K562 (cell line): ENCODE measurements around the gene OMA1. TPM values are rescaled to one million over a fixed set of nuclear protein-coding genes. Genes with fewer than 3 reads are reported as not detected.

Experiments used
- ATAC-seq: fragments of 200-7000 bp; cut with Tn5 transposase; 3 replicates; pipeline ENCODE4 v1.9.1; 2020; ENCODE audit warnings: moderate library complexity
- BruUV-seq: library from RNA; stranded (reverse); fragments of 400-500 nt; replicated peaks from 2 replicates; lab custom pipeline; 2021; lab: Mats Ljungman, UMichigan
- CTCF ChIA-PET: fragments of 300-600 bp; formaldehyde crosslinking; extraction: SDS; loops from one replicate; lab custom pipeline; 2021; ENCODE audit warnings: low intra/inter-chr PET ratio; lab: Yijun Ruan, JAX
- POLR2A ChIA-PET: fragments of 300-600, 350-650 bp; sonication (Branson Sonifier 250); formaldehyde crosslinking; extraction: SDS; loops from one replicate; lab custom pipeline; 2021; ENCODE audit warnings: antibody characterized with exemption, inconsistent platforms; lab: Yijun Ruan, JAX
- DNase-seq, 4 experiments: peaks; one replicate each; pipeline versions ENCODE4 v3.0.0 to v3.0.0-alpha.2; 2011 to 2018; ENCODE audit warnings: low spot score in 3 of 4, mixed read lengths in 3 of 4; ENCODE audit errors: extremely low read depth in 1 of 4
- FAIRE-seq: peaks from 2 replicates; lab custom pipeline; 2011; peaks lifted over from hg19 to GRCh38; lab: Jason Lieb, UNC
- H2AFZ ChIP-seq: 2 replicates; pipeline ENCODE4 v1.6.0; 2011; ENCODE audit warnings: low read depth, low read length, control low read depth, inconsistent platforms
- H3K27ac ChIP-seq: fragments of 200-600 bp; 3 replicates; pipeline ENCODE4 v1.8.0; 2011; ENCODE audit warnings: low read depth, mild to moderate bottlenecking, control low read depth, inconsistent platforms, low read length, moderate library complexity, mixed read lengths; ENCODE audit errors: extremely low read depth
- H3K27me3 ChIP-seq, 2 experiments: fragments of 300-600 bp in 1 of 2; 2 replicates in 1 of 2; 3 replicates in 1 of 2; pipeline versions ENCODE4 v1.6.0 to v1.8.0; 2011; ENCODE audit warnings: inconsistent platforms in 2 of 2, low read length in 2 of 2, mild to moderate bottlenecking in 1 of 2, mixed read lengths in 1 of 2, moderate library complexity in 1 of 2; ENCODE audit not compliant: control insufficient read depth in 2 of 2, insufficient read depth in 2 of 2
- H3K36me3 ChIP-seq: fragments of 300-600 bp; 3 replicates; pipeline ENCODE4 v1.8.0; 2011; ENCODE audit warnings: mild to moderate bottlenecking, low read length, inconsistent platforms; ENCODE audit not compliant: control insufficient read depth, insufficient read depth
- H3K4me1 ChIP-seq, 2 experiments: fragments of 200-600 bp in 1 of 2; replicated peaks in 1 of 2; 2 replicates in 1 of 2; 3 replicates in 1 of 2; pipeline versions ENCODE4 v1.5.1 to v1.8.0; 2011; ENCODE audit warnings: inconsistent platforms in 2 of 2, low read length in 2 of 2, mild to moderate bottlenecking in 1 of 2, mixed read lengths in 1 of 2, moderate library complexity in 1 of 2; ENCODE audit not compliant: control insufficient read depth in 2 of 2, insufficient read depth in 2 of 2
- H3K4me2 ChIP-seq: 2 replicates; pipeline ENCODE4 v1.6.1; 2011; ENCODE audit warnings: low read length, control low read depth, inconsistent platforms, mixed read lengths; ENCODE audit not compliant: insufficient read depth
- H3K4me3 ChIP-seq: fragments of 200-600 bp; sonication (generic), shearing (Covaris generic); 2 replicates; pipeline ENCODE4 v1.5.1; 2016; ENCODE audit warnings: control low read depth, inconsistent platforms
- H3K79me2 ChIP-seq: fragments of 200-600 bp; 3 replicates; pipeline ENCODE4 v1.8.0; 2011; ENCODE audit warnings: low read length, inconsistent platforms; ENCODE audit not compliant: control insufficient read depth, insufficient read depth
- H3K9ac ChIP-seq, 2 experiments: 2 replicates each; pipeline versions ENCODE4 v1.6.0 to v1.6.1; 2011; ENCODE audit warnings: low read depth in 2 of 2, low read length in 2 of 2, control low read depth in 1 of 2, inconsistent platforms in 1 of 2, mild to moderate bottlenecking in 1 of 2, mixed read lengths in 1 of 2; ENCODE audit not compliant: insufficient read depth in 1 of 2
- H3K9me1 ChIP-seq: one replicate; pipeline ENCODE4 v1.6.0; 2011; ENCODE audit warnings: inconsistent platforms, mild to moderate bottlenecking, low read length, moderate library complexity; ENCODE audit not compliant: control insufficient read depth, insufficient read depth
- H3K9me3 ChIP-seq: replicated peaks from 2 replicates; pipeline ENCODE4 v1.5.1; 2011; ENCODE audit warnings: low read depth, low read length, inconsistent platforms; ENCODE audit not compliant: control insufficient read depth, insufficient read depth
- H4K20me1 ChIP-seq: replicated peaks from 2 replicates; pipeline ENCODE4 v1.6.1; 2011; ENCODE audit warnings: low read length, inconsistent platforms, mixed read lengths; ENCODE audit not compliant: control insufficient read depth, insufficient read depth
- BRD4 ChIP-seq: fragments of 200-600 bp; sonication (generic); IDR thresholded peaks from 2 replicates; pipeline ENCODE4 v1.6.1; 2017; ENCODE audit warnings: inconsistent platforms
- ELF1 ChIP-seq: fragments of 200-800 bp; sonication (Bioruptor generic); IDR thresholded peaks from 2 replicates; pipeline ENCODE4 v1.6.1; 2016; ENCODE audit warnings: missing genetic modification characterization, missing compliant biosample characterization
- ETV6 ChIP-seq, 3 experiments: fragments of 150-350 bp in 1 of 3; sonication (generic) in 1 of 3; formaldehyde crosslinking in 1 of 3; IDR thresholded peaks; 2 replicates each; pipeline versions ENCODE4 v1.6.1 to v1.8.0; 2014 to 2022; ENCODE audit warnings: borderline replicate concordance in 2 of 3, low read depth in 2 of 3, antibody characterized with exemption in 1 of 3, low read length in 1 of 3, mild to moderate bottlenecking in 1 of 3, missing genetic modification reagents in 1 of 3
- FOXK2 ChIP-seq, 2 experiments: fragments of 450-650 bp; IDR thresholded peaks in 1 of 2; conservative IDR thresholded peaks in 1 of 2; 2 replicates each; pipeline ENCODE4 v1.6.1; 2016; ENCODE audit warnings: low read depth in 2 of 2, mild to moderate bottlenecking in 1 of 2
- HMG20B ChIP-seq: fragments of 250-450 bp; sonication (Bioruptor Pico); IDR thresholded peaks from 2 replicates; pipeline ENCODE4 v1.5.0; 2021; ENCODE audit warnings: mild to moderate bottlenecking
- MED1 ChIP-seq: sonication (generic); formaldehyde crosslinking; IDR thresholded peaks from 2 replicates; pipeline ENCODE4 v1.8.1; 2023; ENCODE audit warnings: missing genetic modification reagents, borderline replicate concordance
- NCOA2 ChIP-seq, 2 experiments: fragments of 450-650 bp; IDR thresholded peaks; 2 replicates each; pipeline ENCODE4 v1.6.1; 2018; ENCODE audit warnings: mild to moderate bottlenecking in 2 of 2, moderate library complexity in 1 of 2; ENCODE audit not compliant: partially characterized antibody in 2 of 2
- OTX1 ChIP-seq: fragments of 450-650 bp; formaldehyde crosslinking; IDR thresholded peaks from 2 replicates; pipeline ENCODE4 v1.4.0; 2022; ENCODE audit warnings: mild to moderate bottlenecking
- RBM14 ChIP-seq: fragments of 200-400 bp; formaldehyde crosslinking; IDR thresholded peaks from 2 replicates; pipeline ENCODE4 v1.6.1; 2018; ENCODE audit warnings: low read depth, mild to moderate bottlenecking, low read length, moderate library complexity, borderline replicate concordance; ENCODE audit not compliant: insufficient read depth
- RBM15 ChIP-seq: fragments of 200-400 bp; formaldehyde crosslinking; IDR thresholded peaks from 2 replicates; pipeline ENCODE4 v1.6.1; 2018; ENCODE audit warnings: mild to moderate bottlenecking, low read length, moderate library complexity; ENCODE audit not compliant: insufficient read depth
- RBM39 ChIP-seq: fragments of 200-400 bp; formaldehyde crosslinking; optimal IDR thresholded peaks from 2 replicates; pipeline ENCODE3; 2018; ENCODE audit warnings: low read depth, low read length
- SRSF9 ChIP-seq: fragments of 200-400 bp; formaldehyde crosslinking; IDR thresholded peaks from 2 replicates; pipeline ENCODE4 v1.6.1; 2017; ENCODE audit warnings: low read depth, low read length, borderline replicate concordance
- U2AF1 ChIP-seq: fragments of 200-400 bp; formaldehyde crosslinking; optimal IDR thresholded peaks from 2 replicates; pipeline ENCODE3; 2017; ENCODE audit warnings: mild to moderate bottlenecking, low read depth, low read length, moderate library complexity
- ZBTB7A ChIP-seq: IDR thresholded peaks from 2 replicates; pipeline ENCODE4 v1.6.1; 2011; ENCODE audit warnings: low read depth, mild to moderate bottlenecking, low read length, moderate library complexity, borderline replicate concordance; ENCODE audit not compliant: control insufficient read depth
- ZFX ChIP-seq: sonication (generic); formaldehyde crosslinking; IDR thresholded peaks from 2 replicates; pipeline ENCODE4 v1.8.0; 2022; ENCODE audit warnings: mild to moderate bottlenecking, missing genetic modification reagents, moderate library complexity
- ZNF175 ChIP-seq: fragments of 200-800 bp; sonication (Bioruptor generic); IDR thresholded peaks from 2 replicates; pipeline ENCODE4 v1.6.1; 2016; ENCODE audit warnings: low read depth, mild to moderate bottlenecking, missing genetic modification characterization, missing compliant biosample characterization
- WGBS: fragments of 100-300 bp; shearing (Covaris generic); methylation state at CpG from one replicate; pipeline ENCODE4 v1.1.6; 2016; ENCODE audit warnings: low coverage, mixed read lengths; ENCODE audit not compliant: insufficient coverage; ENCODE audit errors: missing lambda C conversion rate; 5-methylcytosine and 5-hydroxymethylcytosine counted together
- in situ Hi-C: fragments of 300-500 bp; cut with MboI; formaldehyde crosslinking; loops from 4 replicates; pipeline ENCODE4 v1.15.0; 2018; ENCODE audit warnings: inconsistent platforms, mixed read lengths
- intact Hi-C: fragments of 100-400 bp; cut with micrococcal nuclease; formaldehyde crosslinking; loops from 2 replicates; pipeline ENCODE4 v1.14.2; 2022
- polyA plus RNA-seq, 8 experiments: library from polyadenylated mRNA; depleted of rRNA in 4 of 8; stranded (reverse) in 5 of 8; unstranded in 3 of 8; fragments of >200 nt; fragmentation: Nextera tagmentation in 2 of 8; fragmentation: Illumina TruSeq in 1 of 8; extraction: Ambion mirVana in 2 of 8; extraction: Trizol in 1 of 8; gene quantifications; 2 replicates each; pipeline versions ENCODE4 v1.2.1 to v1.2.3, GENCODE V29; 2011 to 2014; ENCODE audit warnings: inconsistent platforms in 1 of 8, missing spikeins in 1 of 8
- total RNA-seq, 7 experiments: library from RNA; depleted of rRNA in 6 of 7; stranded (reverse); fragments of >200 nt in 6 of 7; fragmentation: Illumina TruSeq in 2 of 7; extraction: Trizol in 2 of 7; gene quantifications; 2 replicates each; pipeline versions ENCODE4 v1.2.1 to v1.2.3, GENCODE V29; 2011 to 2021; ENCODE audit warnings: low replicate concordance in 1 of 7
- TF ChIP-seq, protein P1 (sequence below): sonication (generic); formaldehyde crosslinking; IDR thresholded peaks from 2 replicates; pipeline ENCODE4 v1.8.1; 2023; ENCODE audit warnings: mild to moderate bottlenecking, missing genetic modification reagents, moderate library complexity
- TF ChIP-seq, protein P2 (sequence below): fragments of 250-450 bp; sonication (Bioruptor Pico); IDR thresholded peaks from 2 replicates; pipeline ENCODE4 v1.5.0; 2021; ENCODE audit warnings: mild to moderate bottlenecking, borderline replicate concordance

Gene OMA1
- total and polyA plus RNA-seq, 9 of the 15 experiments (the other 6 are each of a cell fraction or from before 2014, with no cell fraction given): 16.6 to 51.5 (median 33.5) TPM

DNA sequence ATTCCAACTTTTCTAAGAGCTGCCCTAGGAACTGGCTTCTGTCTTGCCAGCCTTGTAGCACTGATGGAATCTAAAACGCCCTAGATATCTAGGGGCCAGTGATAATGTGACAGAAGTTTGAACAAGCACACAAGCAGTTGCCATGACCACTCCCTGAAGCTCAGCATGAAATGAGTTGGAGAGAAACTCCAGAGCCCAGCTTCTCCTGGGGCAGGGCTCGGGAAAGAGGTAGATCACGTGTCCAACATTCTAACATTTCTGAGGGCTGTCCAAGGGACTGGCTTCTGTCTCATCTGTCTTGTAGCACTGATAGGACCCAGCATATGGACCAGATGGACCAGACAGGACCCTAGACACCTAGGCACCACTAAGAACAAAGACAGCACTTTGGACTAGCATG is 37.9 kb downstream of the OMA1 start (continued):
- TF ChIP-seq MED1: no peak

DNA sequence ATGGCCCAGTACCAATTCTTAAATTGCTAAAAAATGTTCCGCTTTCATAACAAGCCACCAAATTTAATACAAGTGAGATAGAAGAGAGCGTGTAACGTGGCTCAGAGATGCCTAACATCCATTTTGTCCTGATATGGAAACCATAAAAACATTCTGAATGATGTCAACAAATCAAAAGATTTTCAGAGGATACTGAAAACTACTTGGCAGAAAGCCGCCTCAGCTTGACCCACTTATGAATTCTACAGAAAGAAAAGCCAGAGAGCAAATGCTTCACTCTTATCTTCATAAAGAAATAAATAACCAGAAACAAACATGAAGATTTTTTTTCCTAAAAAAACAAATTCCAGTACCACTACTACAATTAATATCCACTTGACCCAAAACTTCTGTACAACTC is 41.2 kb downstream of the OMA1 start:
- Histone ChIP-seq H3K9me3 (no peaks in the 10 kb centered on the region), H3K4me2 (no peak overlapping the region), H3K9me1 (no peaks in the 10 kb centered on the region), H3K4me1 (no peaks in the 10 kb centered on the region), H2AFZ (no peak overlapping the region), H3K4me3 (no peak overlapping the region), H4K20me1 (no peaks in the 10 kb centered on the region), H3K27ac (no peak overlapping the region), H3K9ac (no peak overlapping the region), H3K27me3 (no peaks in the 10 kb centered on the region), H3K36me3 (peaks cover 12% of the 10 kb centered on the region; the same call in 1 of the 3 replicates), H3K79me2 (no peaks in the 10 kb centered on the region)
- WGBS: 77% methylated on average over 4 of the region's 4 CpGs
- DNase-seq (no peak), FAIRE-seq (no peak), ATAC-seq (no peak)
- ChIA-PET POLR2A (no interaction called here), CTCF (no interaction called here)
- intact Hi-C loops (no loop called here), in situ Hi-C loops (loop anchor here (25.0 kb wide), 1 partner anchor 1257 kb away; no protein-coding TSS in a partner anchor)
- no TSS peak for BruUV-seq
- TF ChIP-seq FOXK2 (conservative IDR thresholded peaks at IDR 0.05 in 1 of 2, IDR thresholded peaks at IDR 0.05 in 1 of 2; ENCODE audit: low read depth in 2 of 2) (no peak), ZFX (CRISPR knock-in tag) (no peak), U2AF1 (no peak), MED1 (no peak), ETV6 (IDR thresholded peaks at IDR 0.05; ENCODE audit: borderline replicate concordance in 1 of 2, low read depth in 2 of 2, low read length in 1 of 2) (no peak), ETV6 (CRISPR knock-in tag; IDR thresholded peaks at IDR 0.05; ENCODE audit: borderline replicate concordance) (no peak), NCOA2 (IDR thresholded peaks at IDR 0.05; ENCODE audit: partially characterized antibody in 2 of 2) (no peak), SRSF9 (no peak), ELF1 (tag) (no peak), ZBTB7A (no peak), RBM39 (no peak), BRD4 (no peak), RBM14 (no peak), OTX1 (CRISPR knock-in tag) (no peak), HMG20B (CRISPR knock-in tag) (no peak), ZNF175 (no peak), RBM15 (no peak)
- TF ChIP-seq, protein P1, sequence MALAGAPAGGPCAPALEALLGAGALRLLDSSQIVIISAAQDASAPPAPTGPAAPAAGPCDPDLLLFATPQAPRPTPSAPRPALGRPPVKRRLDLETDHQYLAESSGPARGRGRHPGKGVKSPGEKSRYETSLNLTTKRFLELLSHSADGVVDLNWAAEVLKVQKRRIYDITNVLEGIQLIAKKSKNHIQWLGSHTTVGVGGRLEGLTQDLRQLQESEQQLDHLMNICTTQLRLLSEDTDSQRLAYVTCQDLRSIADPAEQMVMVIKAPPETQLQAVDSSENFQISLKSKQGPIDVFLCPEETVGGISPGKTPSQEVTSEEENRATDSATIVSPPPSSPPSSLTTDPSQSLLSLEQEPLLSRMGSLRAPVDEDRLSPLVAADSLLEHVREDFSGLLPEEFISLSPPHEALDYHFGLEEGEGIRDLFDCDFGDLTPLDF: no peak
- TF ChIP-seq, protein P2, sequence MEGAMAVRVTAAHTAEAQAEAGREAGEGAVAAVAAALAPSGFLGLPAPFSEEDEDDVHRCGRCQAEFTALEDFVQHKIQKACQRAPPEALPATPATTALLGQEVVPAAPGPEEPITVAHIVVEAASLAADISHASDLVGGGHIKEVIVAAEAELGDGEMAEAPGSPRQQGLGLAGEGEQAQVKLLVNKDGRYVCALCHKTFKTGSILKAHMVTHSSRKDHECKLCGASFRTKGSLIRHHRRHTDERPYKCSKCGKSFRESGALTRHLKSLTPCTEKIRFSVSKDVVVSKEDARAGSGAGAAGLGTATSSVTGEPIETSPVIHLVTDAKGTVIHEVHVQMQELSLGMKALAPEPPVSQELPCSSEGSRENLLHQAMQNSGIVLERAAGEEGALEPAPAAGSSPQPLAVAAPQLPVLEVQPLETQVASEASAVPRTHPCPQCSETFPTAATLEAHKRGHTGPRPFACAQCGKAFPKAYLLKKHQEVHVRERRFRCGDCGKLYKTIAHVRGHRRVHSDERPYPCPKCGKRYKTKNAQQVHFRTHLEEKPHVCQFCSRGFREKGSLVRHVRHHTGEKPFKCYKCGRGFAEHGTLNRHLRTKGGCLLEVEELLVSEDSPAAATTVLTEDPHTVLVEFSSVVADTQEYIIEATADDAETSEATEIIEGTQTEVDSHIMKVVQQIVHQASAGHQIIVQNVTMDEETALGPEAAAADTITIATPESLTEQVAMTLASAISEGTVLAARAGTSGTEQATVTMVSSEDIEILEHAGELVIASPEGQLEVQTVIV (CRISPR knock-in tag): no peak
